Myocyte (in vitro differentiated cells): ENCODE data around the gene ZNF561. TPM values are rescaled to one million over a fixed set of nuclear protein-coding genes. Genes with fewer than 3 reads are reported as not detected.
"Not testable (repeated sequence)": the region's sequence is repeated elsewhere in the genome, so short reads cannot be mapped to it uniquely, and the experiment has no call there.

Experiments
- DNase-seq: peaks from one replicate; pipeline ENCODE4 v3.0.0-alpha.2; 2012; ENCODE audit warnings: low read depth
- total RNA-seq: library from RNA; depleted of rRNA; stranded (reverse); fragments of >200 nt; gene quantifications from 2 replicates; pipeline ENCODE4 v1.2.3, GENCODE V29; 2014

ZNF561 gene
- total RNA-seq, 1 donor from 2014 or later, result 32.9 TPM

GRCh38 chr19:9582081-9582725 lies 38.8 kb downstream of the ZNF561 start:
- not testable (repeated sequence) for DNase-seq

GRCh38 chr19:9580728-9581127 lies 40.3 kb downstream of the ZNF561 start:
- DNase-seq, result no peak

- no peak for DNase-seq
These were observed 50.8 kb downstream of the ZNF561 start for GRCh38 chr19:9570255-9570654.

GRCh38 chr19:9566729-9567128 lies 54.3 kb downstream of the ZNF561 start:
- DNase-seq, result no peak

- no peak for DNase-seq
These were observed 54.9 kb downstream of the ZNF561 start for GRCh38 chr19:9565900-9566705.

Other genes with a start within 250 kb of the ZNF561 start
- 15.2 and 29.9 TPM in 2 replicates for gene ZNF266, start 185.7 kb downstream of the ZNF561 start, total RNA-seq
- not detected in 2 replicates for gene ZNF560, start 122.6 kb downstream of the ZNF561 start, total RNA-seq
- gene ZNF426, start 82.6 kb downstream of the ZNF561 start, total RNA-seq, result 13.7 and 18.0 TPM in 2 replicates
- 39.0 and 44.3 TPM in 2 replicates for gene ZNF121, start 36.7 kb downstream of the ZNF561 start, total RNA-seq
- gene ZNF562, start 53.9 kb upstream of the ZNF561 start, total RNA-seq, result 21.3 and 21.8 TPM in 2 replicates
- gene ZNF846, start 147.5 kb upstream of the ZNF561 start, total RNA-seq, result 6.5 and 8.8 TPM in 2 replicates
- gene FBXL12, start 197.8 kb upstream of the ZNF561 start, total RNA-seq, result 21.1 and 25.4 TPM in 2 replicates
- 417 and 480 TPM in 2 replicates for gene UBL5, start 206.7 kb upstream of the ZNF561 start, total RNA-seq
- 156 and 167 TPM in 2 replicates for gene PIN1, start 214.1 kb upstream of the ZNF561 start, total RNA-seq